Measurements from ENCODE around the gene VAV3. TPM values are rescaled to one million over a fixed set of nuclear protein-coding genes. Genes with fewer than 3 reads are reported as not detected.
A peak's percentile ranks its signal among the peaks of the same experiment; 100 is the strongest.

The VAV3 gene
- total RNA-seq, 2 experiments from 2014 or later, result 2.3 to 8.3 TPM

GRCh38 chr1:107803579-107803978, 161.4 kb downstream of the VAV3 start:
- Histone ChIP-seq H2AFZ (ENCODE audit: low read length) (peak overlapping the region; percentile 56; the same call in 1 of the 2 replicates), H3K36me3 (ENCODE audit: insufficient read depth, low read length) (no peaks in the 10 kb centered on the region; the same call in 1 of the 2 replicates), H3K27ac (ENCODE audit: low read depth, low read length, poor library complexity, severe bottlenecking) (peak overlapping the region; percentile 52), H4K20me1 (ENCODE audit: insufficient read depth, low read length) (no peaks in the 10 kb centered on the region), H3K9me2 (ENCODE audit: insufficient read depth, low read length) (no peaks in the 10 kb centered on the region), H3K79me2 (ENCODE audit: insufficient read depth, low read depth, low read length) (no peaks in the 10 kb centered on the region), H3K4me2 (ENCODE audit: low read length) (peak overlapping the region; percentile 67), H3K4me1 (ENCODE audit: insufficient read depth, low read length, poor library complexity, severe bottlenecking) (peaks cover 46% of the 10 kb centered on the region), H3K4me3 (ENCODE audit: low read depth, low read length, poor library complexity, severe bottlenecking) (peak overlapping the region; percentile 46), H3K9me3 (ENCODE audit: low read length) (peaks cover 17% of the 10 kb centered on the region; the same call in 1 of the 2 replicates)
- no peak for DNase-seq (ENCODE audit: low spot score)
- TF ChIP-seq EZH2phosphoT487 (IDR thresholded peaks at IDR 0.05; ENCODE audit: borderline replicate concordance, low read depth, low read length), result no peak
- ChIA-PET POLR2A (no interaction called here), CTCF (ENCODE audit: unreplicated experiment) (no interaction called here)
- no TSS peak for BruUV-seq (replicated peaks)
- intact Hi-C loops (cut with micrococcal nuclease; ENCODE audit: unreplicated experiment), result loop anchor here (5.0 kb wide), 3 partner anchors 39 to 274 kb away; no protein-coding TSS in a partner anchor

- POLR2A ChIA-PET, result interaction anchor here (0.7 to 0.9 kb wide), 2 partner anchors 8 to 9 kb away, joined by 3 read pairs; no protein-coding TSS in a partner anchor
Observed at GRCh38 chr1:107802654-107803053, 162.3 kb downstream of the VAV3 start.

GRCh38 chr1:107795994-107796393, 169.0 kb downstream of the VAV3 start:
- H3K4me3 ChIP-seq (ENCODE audit: low read depth, low read length, poor library complexity, severe bottlenecking), result peak overlapping the region; percentile 39
- peak overlapping the region; percentile 72 for H3K4me2 ChIP-seq (ENCODE audit: low read length)
- CTCF ChIA-PET (ENCODE audit: unreplicated experiment), result interaction anchor here (0.6 to 1.0 kb wide), 6 partner anchors 49 to 281 kb away, joined by 3 to 4 read pairs (median 3); no protein-coding TSS in a partner anchor
- H3K9me3 ChIP-seq (ENCODE audit: low read length), result peaks cover 12% of the 10 kb centered on the region; the same call in 1 of the 2 replicates
- peak overlapping the region; percentile 96 for H2AFZ ChIP-seq (ENCODE audit: low read length)
- TF ChIP-seq CTCF (conservative IDR thresholded peaks at IDR 0.05; ENCODE audit: low read length) (no peak), EZH2phosphoT487 (IDR thresholded peaks at IDR 0.05; ENCODE audit: borderline replicate concordance, low read depth, low read length) (no peak)
- no peaks in the 10 kb centered on the region; the same call in 1 of the 2 replicates for H3K36me3 ChIP-seq (ENCODE audit: insufficient read depth, low read length)
- no peaks in the 10 kb centered on the region for H3K9me2 ChIP-seq (ENCODE audit: insufficient read depth, low read length)
- POLR2A ChIA-PET, result interaction anchor here (0.6 to 2.9 kb wide), 18 partner anchors 8 to 886 kb away, joined by 3 to 17 read pairs (median 4); no protein-coding TSS in a partner anchor
- H4K20me1 ChIP-seq (ENCODE audit: insufficient read depth, low read length), result no peaks in the 10 kb centered on the region
- intact Hi-C loops (cut with micrococcal nuclease; ENCODE audit: unreplicated experiment), result no loop called here
- BruUV-seq (replicated peaks), result no TSS peak
- no peaks in the 10 kb centered on the region for H3K79me2 ChIP-seq (ENCODE audit: insufficient read depth, low read depth, low read length)
- peaks cover 55% of the 10 kb centered on the region for H3K4me1 ChIP-seq (ENCODE audit: insufficient read depth, low read length, poor library complexity, severe bottlenecking)
- peak overlapping the region; percentile 68 for H3K27ac ChIP-seq (ENCODE audit: low read depth, low read length, poor library complexity, severe bottlenecking)
- peak; percentile 42 for DNase-seq (ENCODE audit: low spot score)

More at GRCh38 chr1:107802654-107803053, 162.3 kb downstream of the VAV3 start:
- no peaks in the 10 kb centered on the region for H4K20me1 ChIP-seq (ENCODE audit: insufficient read depth, low read length)
- H3K4me1 ChIP-seq (ENCODE audit: insufficient read depth, low read length, poor library complexity, severe bottlenecking), result peaks cover 47% of the 10 kb centered on the region
- H3K4me2 ChIP-seq (ENCODE audit: low read length), result peak overlapping the region; percentile 67
- intact Hi-C loops (cut with micrococcal nuclease; ENCODE audit: unreplicated experiment), result loop anchor here (5.0 kb wide), 3 partner anchors 40 to 275 kb away; no protein-coding TSS in a partner anchor
- TF ChIP-seq CTCF (conservative IDR thresholded peaks at IDR 0.05; ENCODE audit: low read length), result no peak
- no peak for TF ChIP-seq EZH2phosphoT487 (IDR thresholded peaks at IDR 0.05; ENCODE audit: borderline replicate concordance, low read depth, low read length)
- H3K79me2 ChIP-seq (ENCODE audit: insufficient read depth, low read depth, low read length), result no peaks in the 10 kb centered on the region
- H2AFZ ChIP-seq (ENCODE audit: low read length), result peak overlapping the region; percentile 49; the same call in 1 of the 2 replicates
- DNase-seq (ENCODE audit: low spot score), result no peak
- peaks cover 17% of the 10 kb centered on the region; the same call in 1 of the 2 replicates for H3K9me3 ChIP-seq (ENCODE audit: low read length)
- no peaks in the 10 kb centered on the region; the same call in 1 of the 2 replicates for H3K36me3 ChIP-seq (ENCODE audit: insufficient read depth, low read length)
- H3K27ac ChIP-seq (ENCODE audit: low read depth, low read length, poor library complexity, severe bottlenecking), result no peak overlapping the region
- no peaks in the 10 kb centered on the region for H3K9me2 ChIP-seq (ENCODE audit: insufficient read depth, low read length)
- CTCF ChIA-PET (ENCODE audit: unreplicated experiment), result no interaction called here
- H3K4me3 ChIP-seq (ENCODE audit: low read depth, low read length, poor library complexity, severe bottlenecking), result no peak overlapping the region
- BruUV-seq (replicated peaks), result no TSS peak

Measured in OCI-LY7 (cell line).